Spleen (tissue), 3 donors: Measurements from ENCODE around the gene EML5.

ENCODE experiments used
- POLR2A ChIP-seq, 3 donors: fragments of 450-650 bp; IDR thresholded peaks; one replicate each; pipeline ENCODE4 v1.5.1; 2017; ENCODE audit warnings: antibody characterized with exemption in 3 of 3, mild to moderate bottlenecking in 1 of 3
- POLR2AphosphoS5 ChIP-seq, 3 donors: sonication (generic); formaldehyde crosslinking; IDR thresholded peaks; one replicate each; pipeline ENCODE4 v1.5.1; 2017; ENCODE audit warnings: antibody characterized with exemption in 3 of 3

GRCh38 chr14:88688386-88688785, 104.4 kb downstream of the EML5 start:
- TF ChIP-seq POLR2A (IDR thresholded peaks at IDR 0.05) (no peak), POLR2AphosphoS5 (IDR thresholded peaks at IDR 0.05) (no peak)
